ENCODE results near the gene TMEM74B. TPM values are rescaled to one million over a fixed set of nuclear protein-coding genes. Genes with fewer than 3 reads are reported as not detected.

Gene TMEM74B
- total and polyA plus RNA-seq, 7 experiments from 2014 or later, result 0.18 to 0.60 (median 0.31) TPM; not detected in 3

DNA sequence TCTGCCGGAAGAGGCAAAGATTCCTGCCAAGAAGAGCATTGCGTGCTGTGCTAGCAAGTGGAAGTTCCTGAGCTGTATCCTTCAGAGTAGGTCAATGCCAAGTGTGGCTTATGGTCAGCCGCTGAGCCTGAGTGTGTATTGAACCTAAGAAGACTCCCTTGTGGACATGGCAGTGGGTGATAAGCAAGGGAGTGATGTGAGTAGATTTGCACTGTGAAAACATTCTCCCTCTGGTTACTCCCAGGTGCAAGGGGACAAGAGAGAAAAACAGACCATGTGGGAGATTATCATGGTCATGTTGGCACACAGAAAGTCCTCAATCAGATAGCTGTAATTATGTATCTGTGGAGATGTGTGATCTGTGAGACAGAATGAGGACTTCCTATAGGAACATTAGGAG lies 6.1 kb upstream of the TMEM74B start:
- H3K27ac Mint-ChIP-seq, result no peak overlapping the region
- H3K9me3 ChIP-seq (ENCODE audit: control insufficient read depth in 2 of 3, low read length in 3 of 3), result no peaks in the 10 kb centered on the region
- intact Hi-C loops (cut with micrococcal nuclease), result no loop called here
- H3K4me3 Mint-ChIP-seq, result no peak overlapping the region
- peaks cover 0 to 4% (median 4%) of the 10 kb centered on the region in 7 donors for H3K4me1 Mint-ChIP-seq
- DNase-seq (no peak), ATAC-seq (no peak)
- H3K36me3 ChIP-seq (ENCODE audit: control insufficient read depth in 2 of 3, insufficient read depth in 3 of 3, low read length in 3 of 3), result no peaks in the 10 kb centered on the region
- H3K27ac ChIP-seq (ENCODE audit: low read depth, low read length), result no peak overlapping the region
- peaks cover 0 to 2% (median 0%) of the 10 kb centered on the region in 11 donors for H3K9me3 Mint-ChIP-seq
- no peaks in the 10 kb centered on the region for H3K4me1 ChIP-seq (ENCODE audit: control insufficient read depth in 2 of 2, insufficient read depth in 2 of 2, low read length in 2 of 2)
- peaks cover 0 to 3% of the 10 kb centered on the region in 2 donors for H3K27me3 ChIP-seq (ENCODE audit: control insufficient read depth in 2 of 2, insufficient read depth in 2 of 2, low read length in 2 of 2)
- ChIA-PET CTCF (no interaction called here), POLR2A (no interaction called here)
- no peaks in the 10 kb centered on the region for H3K36me3 Mint-ChIP-seq
- peaks cover 0 to 31% (median 12%) of the 10 kb centered on the region in 5 donors for H3K27me3 Mint-ChIP-seq
- no peak overlapping the region for H3K4me3 ChIP-seq (ENCODE audit: low read length)

DNA sequence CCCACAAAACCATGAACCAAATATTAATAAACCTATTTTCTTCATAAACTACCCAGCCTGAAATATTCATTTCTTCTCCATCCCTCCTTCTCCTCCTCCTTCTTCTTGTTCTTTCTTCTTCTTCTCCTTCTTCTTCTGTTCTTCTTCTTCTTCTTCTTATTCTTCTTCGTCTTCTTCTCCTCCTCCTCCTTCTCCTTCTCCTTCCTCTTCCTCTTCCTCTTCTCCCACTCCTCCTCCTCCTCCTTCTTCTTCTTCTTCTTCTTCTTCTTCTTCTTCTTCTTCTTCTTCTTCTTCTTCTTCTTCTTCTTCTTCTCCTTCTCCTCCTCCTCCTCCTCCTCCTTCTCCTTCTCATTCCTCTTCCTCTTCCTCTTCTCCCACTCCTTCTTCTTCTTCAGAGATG lies 5.0 kb upstream of the TMEM74B start:
- CTCF ChIA-PET, result no interaction called here
- peaks cover 0 to 30% (median 14%) of the 10 kb centered on the region in 5 donors for H3K27me3 Mint-ChIP-seq

DNA sequence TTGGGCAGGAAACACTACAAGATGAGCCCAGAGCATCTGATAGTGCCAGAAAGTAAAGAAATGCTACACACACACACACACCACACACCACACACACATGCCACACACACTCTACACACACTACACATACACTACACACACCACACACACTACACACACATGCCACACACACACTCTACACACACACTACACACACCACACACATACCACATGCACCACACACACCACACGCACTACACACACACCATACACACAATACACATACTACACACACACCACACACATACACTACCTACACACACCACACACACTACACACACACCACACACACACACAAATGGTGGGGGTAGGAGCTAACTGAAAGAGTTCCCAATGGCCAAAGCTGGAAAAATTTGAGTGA lies 3.6 kb upstream of the TMEM74B start:
- DNase-seq (no peak), ATAC-seq (no peak)
- no peaks in the 10 kb centered on the region for H3K9me3 ChIP-seq (ENCODE audit: control insufficient read depth in 2 of 3, low read length in 3 of 3)
- H3K27ac ChIP-seq (ENCODE audit: low read depth, low read length), result no peak overlapping the region
- CTCF ChIA-PET, result interaction anchor here (0.7 to 1.1 kb wide), 3 partner anchors 10 to 79 kb away, joined by 3 read pairs; no protein-coding TSS in a partner anchor
- H3K27me3 ChIP-seq (ENCODE audit: control insufficient read depth in 2 of 2, insufficient read depth in 2 of 2, low read length in 2 of 2), result peaks cover 0 to 3% of the 10 kb centered on the region in 2 donors
- no peak overlapping the region for H3K4me3 ChIP-seq (ENCODE audit: low read length)
- Mint-ChIP-seq H3K27ac (no peak overlapping the region), H3K9me3 (no peaks in the 10 kb centered on the region), H3K27me3 (peaks cover 14 to 44% (median 28%) of the 10 kb centered on the region in 5 donors), H3K4me3 (no peak overlapping the region), H3K4me1 (peaks cover 7 to 13% (median 11%) of the 10 kb centered on the region in 7 donors), H3K36me3 (peaks cover 0 to 5% (median 0%) of the 10 kb centered on the region in 5 donors)
- POLR2A ChIA-PET, result no interaction called here
- intact Hi-C loops (cut with micrococcal nuclease), result loop anchor here in 1 of 2 donors (5.0 kb wide), 1 partner anchor 216 kb away; no protein-coding TSS in a partner anchor
- no peaks in the 10 kb centered on the region for H3K36me3 ChIP-seq (ENCODE audit: control insufficient read depth in 2 of 3, insufficient read depth in 3 of 3, low read length in 3 of 3)
- no peaks in the 10 kb centered on the region for H3K4me1 ChIP-seq (ENCODE audit: control insufficient read depth in 2 of 2, insufficient read depth in 2 of 2, low read length in 2 of 2)

More for the DNA sequence above, 5.0 kb upstream of the TMEM74B start:
- H3K36me3 ChIP-seq (ENCODE audit: control insufficient read depth in 2 of 3, insufficient read depth in 3 of 3, low read length in 3 of 3), result no peaks in the 10 kb centered on the region
- ATAC-seq (no peak), DNase-seq (no peak)
- no peaks in the 10 kb centered on the region for H3K36me3 Mint-ChIP-seq
- H3K9me3 ChIP-seq (ENCODE audit: control insufficient read depth in 2 of 3, low read length in 3 of 3), result no peaks in the 10 kb centered on the region
- no peak overlapping the region for H3K27ac ChIP-seq (ENCODE audit: low read depth, low read length)
- H3K27me3 ChIP-seq (ENCODE audit: control insufficient read depth in 2 of 2, insufficient read depth in 2 of 2, low read length in 2 of 2), result peaks cover 0 to 3% of the 10 kb centered on the region in 2 donors
- intact Hi-C loops (cut with micrococcal nuclease), result loop anchor here in 1 of 2 donors (5.0 kb wide), 1 partner anchor 218 kb away; no protein-coding TSS in a partner anchor
- no peak overlapping the region for H3K4me3 Mint-ChIP-seq
- H3K4me1 Mint-ChIP-seq, result peaks cover 0 to 5% (median 4%) of the 10 kb centered on the region in 7 donors
- POLR2A ChIA-PET, result interaction anchor here (0.6 kb wide), 1 partner anchor 168 kb away, joined by 3 read pairs; no protein-coding TSS in a partner anchor
- no peaks in the 10 kb centered on the region for H3K9me3 Mint-ChIP-seq
- peak overlapping the region in 1 of 9 donors; percentile 23 for H3K27ac Mint-ChIP-seq
- H3K4me3 ChIP-seq (ENCODE audit: low read length), result no peak overlapping the region
- no peaks in the 10 kb centered on the region for H3K4me1 ChIP-seq (ENCODE audit: control insufficient read depth in 2 of 2, insufficient read depth in 2 of 2, low read length in 2 of 2)

DNA sequence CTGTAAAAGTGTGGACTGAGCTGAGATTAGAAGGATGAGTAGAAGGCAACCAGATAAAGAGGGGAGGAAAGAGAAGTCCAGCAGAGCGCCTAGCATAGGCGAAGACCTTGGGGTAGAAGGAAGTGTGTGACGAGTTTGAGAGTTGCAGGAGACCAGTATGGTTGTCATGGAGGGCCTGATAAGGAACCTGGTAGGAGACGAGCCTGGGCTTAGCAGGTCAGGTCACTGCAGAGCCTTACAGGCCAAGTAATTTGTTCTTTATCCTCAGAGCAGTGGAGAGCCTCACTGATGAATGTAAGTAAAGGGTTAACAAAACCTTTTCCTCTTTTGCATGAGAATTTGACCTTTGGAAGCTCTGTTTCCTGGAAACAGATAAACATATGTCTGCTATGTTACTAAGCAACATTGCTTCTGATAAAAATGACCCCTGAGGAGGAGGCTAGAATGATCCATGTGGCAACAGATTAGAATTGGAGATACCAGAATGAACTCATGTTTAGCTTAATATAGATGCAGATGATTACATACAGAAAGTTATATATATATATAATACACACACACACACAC lies 2.9 kb upstream of the TMEM74B start:
- no peaks in the 10 kb centered on the region for H3K4me1 ChIP-seq (ENCODE audit: control insufficient read depth in 2 of 2, insufficient read depth in 2 of 2, low read length in 2 of 2)
- H3K27me3 Mint-ChIP-seq, result peaks cover 19 to 50% (median 33%) of the 10 kb centered on the region in 5 donors
- no peak for ATAC-seq

DNA sequence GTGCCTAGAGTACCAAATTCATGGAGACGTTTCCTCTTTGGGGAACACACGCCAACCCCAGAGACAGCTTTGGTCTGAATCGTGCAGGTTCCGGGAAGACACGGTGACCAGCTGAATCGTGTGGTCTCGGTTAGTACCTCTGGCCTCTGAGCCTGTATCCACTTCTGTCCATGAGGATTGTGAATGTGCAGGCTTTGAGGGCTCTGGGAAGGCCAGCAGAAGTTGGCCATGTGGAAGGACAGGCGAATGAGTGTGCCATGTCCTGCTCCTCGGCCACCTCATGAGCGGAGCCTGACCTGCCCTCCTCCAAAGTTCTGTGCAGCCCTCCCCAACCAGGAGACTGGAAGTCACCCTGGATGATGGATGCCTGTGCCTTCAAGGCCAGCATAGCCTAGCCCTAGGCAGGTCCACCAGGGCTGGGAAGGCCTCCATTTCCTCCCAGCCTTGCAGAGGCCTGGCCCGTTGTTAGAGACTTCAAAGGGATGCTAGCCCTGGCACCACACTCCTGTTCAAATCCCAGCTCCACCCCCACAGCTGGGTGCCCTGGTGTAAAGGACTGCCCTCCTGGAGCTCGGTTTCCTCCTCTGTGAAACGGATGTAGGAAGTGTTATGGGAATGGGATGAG lies 1.7 kb upstream of the TMEM74B start:
- no peaks in the 10 kb centered on the region for H3K9me3 ChIP-seq (ENCODE audit: control insufficient read depth in 2 of 3, low read length in 3 of 3)
- DNase-seq (no peak), ATAC-seq (no peak)
- Mint-ChIP-seq H3K36me3 (peaks cover 0 to 5% (median 0%) of the 10 kb centered on the region in 5 donors), H3K9me3 (no peaks in the 10 kb centered on the region), H3K4me1 (peaks cover 7 to 13% (median 11%) of the 10 kb centered on the region in 7 donors), H3K27ac (no peak overlapping the region), H3K4me3 (peak overlapping the region in 7 of 10 donors; percentile 49 to 79 (median 73)), H3K27me3 (peaks cover 19 to 53% (median 33%) of the 10 kb centered on the region in 5 donors)
- no peaks in the 10 kb centered on the region for H3K4me1 ChIP-seq (ENCODE audit: control insufficient read depth in 2 of 2, insufficient read depth in 2 of 2, low read length in 2 of 2)
- no peak overlapping the region for H3K4me3 ChIP-seq (ENCODE audit: low read length)
- H3K27ac ChIP-seq (ENCODE audit: low read depth, low read length), result no peak overlapping the region
- ChIA-PET CTCF (interaction anchor here (1.0 kb wide), 1 partner anchor 347 kb away, joined by 3 read pairs; no protein-coding TSS in a partner anchor), POLR2A (no interaction called here)
- no peaks in the 10 kb centered on the region for H3K36me3 ChIP-seq (ENCODE audit: control insufficient read depth in 2 of 3, insufficient read depth in 3 of 3, low read length in 3 of 3)
- intact Hi-C loops (cut with micrococcal nuclease), result loop anchor here in 1 of 2 donors (5.0 kb wide), 1 partner anchor 214 kb away; no protein-coding TSS in a partner anchor
- H3K27me3 ChIP-seq (ENCODE audit: control insufficient read depth in 2 of 2, insufficient read depth in 2 of 2, low read length in 2 of 2), result peaks cover 0 to 3% of the 10 kb centered on the region in 2 donors

More for the DNA sequence above, 2.9 kb upstream of the TMEM74B start:
- Mint-ChIP-seq H3K9me3 (no peaks in the 10 kb centered on the region), H3K4me3 (no peak overlapping the region), H3K36me3 (peaks cover 0 to 5% (median 0%) of the 10 kb centered on the region in 5 donors), H3K27ac (no peak overlapping the region), H3K4me1 (peaks cover 7 to 13% (median 11%) of the 10 kb centered on the region in 7 donors)
- intact Hi-C loops (cut with micrococcal nuclease), result loop anchor here in 1 of 2 donors (5.0 kb wide), 1 partner anchor 215 kb away; no protein-coding TSS in a partner anchor
- CTCF ChIA-PET, result interaction anchor here (0.7 to 1.1 kb wide), 3 partner anchors 9 to 78 kb away, joined by 3 read pairs; no protein-coding TSS in a partner anchor
- Histone ChIP-seq H3K9me3 (ENCODE audit: control insufficient read depth in 2 of 3, low read length in 3 of 3) (no peaks in the 10 kb centered on the region), H3K4me3 (ENCODE audit: low read length) (no peak overlapping the region), H3K27ac (ENCODE audit: low read depth, low read length) (no peak overlapping the region), H3K36me3 (ENCODE audit: control insufficient read depth in 2 of 3, insufficient read depth in 3 of 3, low read length in 3 of 3) (no peaks in the 10 kb centered on the region), H3K27me3 (ENCODE audit: control insufficient read depth in 2 of 2, insufficient read depth in 2 of 2, low read length in 2 of 2) (peaks cover 0 to 3% of the 10 kb centered on the region in 2 donors)
- POLR2A ChIA-PET, result interaction anchor here (0.6 kb wide), 1 partner anchor 59 kb away, joined by 3 read pairs; no protein-coding TSS in a partner anchor
- no peak for DNase-seq

DNA sequence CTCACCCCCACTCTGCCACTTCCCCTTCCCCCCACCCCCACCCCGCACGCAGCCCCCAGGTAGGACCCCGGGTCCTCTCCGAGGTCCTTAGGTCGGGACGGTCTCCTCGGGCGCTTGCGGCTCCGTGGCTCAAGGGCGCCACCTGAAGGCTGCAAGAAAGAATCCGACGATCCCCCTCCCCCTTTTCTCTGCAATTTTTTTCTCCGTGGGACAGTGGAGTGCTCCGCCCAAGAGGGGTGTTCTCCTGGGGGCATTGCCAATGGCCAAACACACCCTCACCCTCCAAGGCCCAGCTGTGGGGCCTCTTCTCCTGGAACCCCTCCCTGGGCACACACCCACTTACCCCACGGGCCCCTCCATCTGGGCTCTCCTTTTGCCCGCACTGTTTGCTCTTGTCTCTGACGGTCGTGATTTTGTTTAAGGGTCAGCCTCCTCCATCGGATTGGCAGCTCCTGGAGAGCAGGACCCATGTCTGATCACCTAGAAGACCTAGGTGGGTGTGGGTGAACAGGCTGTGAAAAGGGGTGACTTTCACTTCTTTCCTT lies 1.1 kb upstream of the TMEM74B start:
- DNase-seq (peak; percentile 18 to 64 (median 36)), ATAC-seq (peak; percentile 65)
- Mint-ChIP-seq H3K36me3 (peaks cover 0 to 5% (median 0%) of the 10 kb centered on the region in 5 donors), H3K4me1 (peaks cover 7 to 13% (median 11%) of the 10 kb centered on the region in 7 donors), H3K27ac (peak overlapping the region in 2 of 9 donors; percentile 44 to 86), H3K27me3 (peaks cover 19 to 51% (median 33%) of the 10 kb centered on the region in 5 donors), H3K4me3 (peak overlapping the region in 9 of 10 donors; percentile 49 to 83 (median 73)), H3K9me3 (no peaks in the 10 kb centered on the region)
- no peaks in the 10 kb centered on the region for H3K9me3 ChIP-seq (ENCODE audit: control insufficient read depth in 2 of 3, low read length in 3 of 3)
- intact Hi-C loops (cut with micrococcal nuclease), result loop anchor here in 1 of 2 donors (2.0 to 5.0 kb wide), 3 partner anchors 27 to 214 kb away; no protein-coding TSS in a partner anchor
- no peak overlapping the region for H3K4me3 ChIP-seq (ENCODE audit: low read length)
- H3K36me3 ChIP-seq (ENCODE audit: control insufficient read depth in 2 of 3, insufficient read depth in 3 of 3, low read length in 3 of 3), result no peaks in the 10 kb centered on the region
- H3K4me1 ChIP-seq (ENCODE audit: control insufficient read depth in 2 of 2, insufficient read depth in 2 of 2, low read length in 2 of 2), result no peaks in the 10 kb centered on the region
- POLR2A ChIA-PET, result no interaction called here
- CTCF ChIA-PET, result no interaction called here
- H3K27ac ChIP-seq (ENCODE audit: low read depth, low read length), result no peak overlapping the region
- H3K27me3 ChIP-seq (ENCODE audit: control insufficient read depth in 2 of 2, insufficient read depth in 2 of 2, low read length in 2 of 2), result peaks cover 0 to 3% of the 10 kb centered on the region in 2 donors

Measured in naive thymus-derived CD4-positive, alpha-beta T cell (primary cell).